GM12878 (cell line): ENCODE measurements around the gene NR2F2.

Experiments used
- CREB1 ChIP-seq: IDR thresholded peaks from 2 replicates; pipeline ENCODE4 v1.6.1; 2012; ENCODE audit warnings: low read depth, mild to moderate bottlenecking, inconsistent platforms
- HDAC2 ChIP-seq: fragments of 200-600 bp; sonication (generic); IDR thresholded peaks from 2 replicates; pipeline ENCODE4 v1.6.1; 2017
- NRF1 ChIP-seq: conservative IDR thresholded peaks from 2 replicates; pipeline ENCODE4 v1.6.1; 2011; ENCODE audit warnings: mild to moderate bottlenecking, low read depth, low read length, improper control_type of control experiment
- PAX5 ChIP-seq: IDR thresholded peaks from 2 replicates; pipeline ENCODE4 v1.6.1; 2011; ENCODE audit warnings: low read depth, low read length, borderline replicate concordance
- TAF1 ChIP-seq: IDR thresholded peaks from 2 replicates; pipeline ENCODE4 v1.6.1; 2011; ENCODE audit warnings: mild to moderate bottlenecking, low read depth, low read length, borderline replicate concordance
- YY1 ChIP-seq: IDR thresholded peaks from 2 replicates; pipeline ENCODE4 v1.6.1; 2011; ENCODE audit warnings: low read depth, mild to moderate bottlenecking, low read length
- ZNF274 ChIP-seq: IDR thresholded peaks from one replicate; pipeline ENCODE4 v1.8.0; 2011; ENCODE audit not compliant: insufficient read length, insufficient read depth
- TF ChIP-seq, protein P1 (sequence below), 3 experiments: IDR thresholded peaks in 2 of 3; conservative IDR thresholded peaks in 1 of 3; 2 replicates each; pipeline ENCODE4 v1.5.1; 2011; ENCODE audit warnings: low read depth in 3 of 3, low read length in 3 of 3, mild to moderate bottlenecking in 3 of 3, control low read depth in 2 of 3, moderate library complexity in 2 of 3, inconsistent platforms in 1 of 3, mixed read lengths in 1 of 3; ENCODE audit not compliant: control insufficient read depth in 2 of 3, insufficient read depth in 1 of 3; ENCODE audit errors: extremely low read depth in 1 of 3

DNA sequence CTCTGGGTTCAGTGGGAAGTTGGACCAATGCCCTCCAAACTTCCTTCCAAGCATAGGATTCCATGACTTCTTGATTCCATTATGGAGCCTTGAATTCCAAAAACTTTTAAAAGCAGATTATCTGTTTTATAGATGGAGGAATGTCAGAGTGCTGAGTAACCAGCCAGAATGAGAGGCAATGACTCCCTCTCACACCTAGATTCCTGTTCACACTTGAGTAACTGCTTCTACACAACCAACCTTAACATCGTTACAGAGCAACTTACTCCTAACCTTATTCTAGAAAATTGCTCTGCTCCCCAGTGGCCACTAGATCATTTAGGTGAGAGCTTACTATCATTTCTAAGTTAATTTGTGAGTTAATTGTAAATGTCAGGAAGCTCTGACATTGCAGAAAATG, 24.2 kb upstream of the NR2F2 start:
- TF ChIP-seq TAF1 (no peak), PAX5 (no peak), HDAC2 (no peak), CREB1 (no peak), NRF1 (no peak), ZNF274 (no peak), YY1 (no peak)
- TF ChIP-seq, protein P1, sequence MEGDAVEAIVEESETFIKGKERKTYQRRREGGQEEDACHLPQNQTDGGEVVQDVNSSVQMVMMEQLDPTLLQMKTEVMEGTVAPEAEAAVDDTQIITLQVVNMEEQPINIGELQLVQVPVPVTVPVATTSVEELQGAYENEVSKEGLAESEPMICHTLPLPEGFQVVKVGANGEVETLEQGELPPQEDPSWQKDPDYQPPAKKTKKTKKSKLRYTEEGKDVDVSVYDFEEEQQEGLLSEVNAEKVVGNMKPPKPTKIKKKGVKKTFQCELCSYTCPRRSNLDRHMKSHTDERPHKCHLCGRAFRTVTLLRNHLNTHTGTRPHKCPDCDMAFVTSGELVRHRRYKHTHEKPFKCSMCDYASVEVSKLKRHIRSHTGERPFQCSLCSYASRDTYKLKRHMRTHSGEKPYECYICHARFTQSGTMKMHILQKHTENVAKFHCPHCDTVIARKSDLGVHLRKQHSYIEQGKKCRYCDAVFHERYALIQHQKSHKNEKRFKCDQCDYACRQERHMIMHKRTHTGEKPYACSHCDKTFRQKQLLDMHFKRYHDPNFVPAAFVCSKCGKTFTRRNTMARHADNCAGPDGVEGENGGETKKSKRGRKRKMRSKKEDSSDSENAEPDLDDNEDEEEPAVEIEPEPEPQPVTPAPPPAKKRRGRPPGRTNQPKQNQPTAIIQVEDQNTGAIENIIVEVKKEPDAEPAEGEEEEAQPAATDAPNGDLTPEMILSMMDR (IDR thresholded peaks at IDR 0.05 in 2 of 3, conservative IDR thresholded peaks at IDR 0.05 in 1 of 3; ENCODE audit: control insufficient read depth in 2 of 3, extremely low read depth in 1 of 3, insufficient read depth in 1 of 3, low read depth in 3 of 3, low read length in 3 of 3): no peak
